Mammary epithelial cell (primary cell): ENCODE measurements around the gene UAP1.

Source experiments
- EZH2 ChIP-seq: IDR thresholded peaks from 2 replicates; pipeline ENCODE4 v1.6.1; 2012; ENCODE audit warnings: low read length, inconsistent platforms, borderline replicate concordance
- TF ChIP-seq, protein P1 (sequence below), 2 donors: IDR thresholded peaks in 1 of 2; conservative IDR thresholded peaks in 1 of 2; 2 replicates each; pipeline ENCODE4 v1.5.1; 2011 to 2012; ENCODE audit warnings: inconsistent platforms in 2 of 2, low read length in 2 of 2, mild to moderate bottlenecking in 2 of 2, control low read depth in 1 of 2, low read depth in 1 of 2; ENCODE audit not compliant: insufficient read depth in 1 of 2; ENCODE audit errors: extremely low read depth in 1 of 2

DNA sequence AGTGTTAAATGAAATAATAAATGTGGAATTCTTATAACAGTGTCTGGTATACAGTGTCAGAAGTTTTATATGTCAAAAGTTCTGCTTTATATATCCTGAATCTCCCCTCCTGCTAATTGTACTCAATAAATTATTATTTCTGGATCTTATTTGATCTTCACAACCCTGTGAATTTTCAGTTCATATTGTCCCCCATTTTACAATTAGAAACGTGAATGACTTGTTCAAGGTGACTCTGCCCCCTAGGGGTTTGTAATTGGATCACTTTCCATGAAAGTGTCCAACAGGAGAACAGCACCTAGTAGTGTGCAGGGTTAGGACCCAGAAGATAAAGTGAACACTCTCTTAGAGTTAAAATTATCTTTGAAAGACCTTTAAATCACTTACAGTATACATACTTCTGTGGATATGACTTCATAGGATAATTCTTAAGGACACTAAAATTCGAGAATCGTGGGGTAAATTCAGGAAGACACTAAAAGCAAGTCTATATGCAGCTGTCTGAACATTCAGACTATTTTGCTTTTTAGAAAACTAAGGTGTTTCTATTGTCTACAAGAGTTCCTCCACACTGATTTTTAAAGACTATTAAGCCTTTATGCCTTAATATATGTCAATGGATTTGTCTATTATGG, 66.3 kb downstream of the UAP1 start:
- TF ChIP-seq, protein P1, sequence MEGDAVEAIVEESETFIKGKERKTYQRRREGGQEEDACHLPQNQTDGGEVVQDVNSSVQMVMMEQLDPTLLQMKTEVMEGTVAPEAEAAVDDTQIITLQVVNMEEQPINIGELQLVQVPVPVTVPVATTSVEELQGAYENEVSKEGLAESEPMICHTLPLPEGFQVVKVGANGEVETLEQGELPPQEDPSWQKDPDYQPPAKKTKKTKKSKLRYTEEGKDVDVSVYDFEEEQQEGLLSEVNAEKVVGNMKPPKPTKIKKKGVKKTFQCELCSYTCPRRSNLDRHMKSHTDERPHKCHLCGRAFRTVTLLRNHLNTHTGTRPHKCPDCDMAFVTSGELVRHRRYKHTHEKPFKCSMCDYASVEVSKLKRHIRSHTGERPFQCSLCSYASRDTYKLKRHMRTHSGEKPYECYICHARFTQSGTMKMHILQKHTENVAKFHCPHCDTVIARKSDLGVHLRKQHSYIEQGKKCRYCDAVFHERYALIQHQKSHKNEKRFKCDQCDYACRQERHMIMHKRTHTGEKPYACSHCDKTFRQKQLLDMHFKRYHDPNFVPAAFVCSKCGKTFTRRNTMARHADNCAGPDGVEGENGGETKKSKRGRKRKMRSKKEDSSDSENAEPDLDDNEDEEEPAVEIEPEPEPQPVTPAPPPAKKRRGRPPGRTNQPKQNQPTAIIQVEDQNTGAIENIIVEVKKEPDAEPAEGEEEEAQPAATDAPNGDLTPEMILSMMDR (conservative IDR thresholded peaks at IDR 0.05 in 1 of 2, IDR thresholded peaks at IDR 0.05 in 1 of 2; ENCODE audit: extremely low read depth in 1 of 2, insufficient read depth in 1 of 2, low read depth in 1 of 2, low read length in 2 of 2), result peak; percentile 50 to 58
- no peak for TF ChIP-seq EZH2
